Measurements from ENCODE around the gene AGO4.
"Not testable (repeated sequence)": the region's sequence is repeated elsewhere in the genome, so short reads cannot be mapped to it uniquely, and the experiment has no call there.

Gene AGO4

GRCh38 chr1:35790670-35791069 lies 17.1 kb upstream of the AGO4 start:
- Mint-ChIP-seq H3K9me3 (no peaks in the 10 kb centered on the region), H3K36me3 (ENCODE audit: insufficient read depth) (no peaks in the 10 kb centered on the region), H3K27me3 (no peaks in the 10 kb centered on the region), H3K4me1 (no peaks in the 10 kb centered on the region), H3K27ac (ENCODE audit: low read depth) (no peak overlapping the region), H3K4me3 (no peak overlapping the region)
- ATAC-seq (replicated peaks; ENCODE audit: extremely low read depth, poor library complexity, severe bottlenecking) (no peak), DNase-seq (ENCODE audit: low spot score in 2 of 2) (no peak)

GRCh38 chr1:35795295-35795694 lies 12.5 kb upstream of the AGO4 start:
- H3K4me3 Mint-ChIP-seq = no peak overlapping the region
- no peaks in the 10 kb centered on the region for H3K9me3 Mint-ChIP-seq
- no peak overlapping the region for H3K27ac Mint-ChIP-seq (ENCODE audit: low read depth)
- DNase-seq (ENCODE audit: low spot score in 2 of 2) (no peak), ATAC-seq (replicated peaks; ENCODE audit: extremely low read depth, poor library complexity, severe bottlenecking) (no peak)
- no peaks in the 10 kb centered on the region for H3K36me3 Mint-ChIP-seq (ENCODE audit: insufficient read depth)
- H3K27me3 Mint-ChIP-seq = no peaks in the 10 kb centered on the region
- no peaks in the 10 kb centered on the region for H3K4me1 Mint-ChIP-seq

GRCh38 chr1:35797380-35797779 lies 10.4 kb upstream of the AGO4 start:
- H3K36me3 Mint-ChIP-seq (ENCODE audit: insufficient read depth) = no peaks in the 10 kb centered on the region

GRCh38 chr1:35798019-35798418 lies 9.8 kb upstream of the AGO4 start:
- not testable (repeated sequence) for H3K27ac Mint-ChIP-seq (ENCODE audit: low read depth); H3K36me3 Mint-ChIP-seq (ENCODE audit: insufficient read depth); H3K4me1 Mint-ChIP-seq; ATAC-seq (replicated peaks; ENCODE audit: extremely low read depth, poor library complexity, severe bottlenecking); H3K4me3 Mint-ChIP-seq; H3K9me3 Mint-ChIP-seq; DNase-seq (ENCODE audit: low spot score in 2 of 2); H3K27me3 Mint-ChIP-seq

More at GRCh38 chr1:35797380-35797779, 10.4 kb upstream of the AGO4 start:
- Mint-ChIP-seq H3K27ac (ENCODE audit: low read depth) (no peak overlapping the region), H3K4me3 (no peak overlapping the region), H3K4me1 (no peaks in the 10 kb centered on the region), H3K9me3 (no peaks in the 10 kb centered on the region), H3K27me3 (no peaks in the 10 kb centered on the region)
- DNase-seq (ENCODE audit: low spot score in 2 of 2) (no peak), ATAC-seq (replicated peaks; ENCODE audit: extremely low read depth, poor library complexity, severe bottlenecking) (no peak)

GRCh38 chr1:35800167-35800887 lies 7.5 kb upstream of the AGO4 start:
- H3K27ac Mint-ChIP-seq (ENCODE audit: low read depth); H3K4me3 Mint-ChIP-seq; H3K4me1 Mint-ChIP-seq; H3K9me3 Mint-ChIP-seq; DNase-seq (ENCODE audit: low spot score in 2 of 2); H3K36me3 Mint-ChIP-seq (ENCODE audit: insufficient read depth); ATAC-seq (replicated peaks; ENCODE audit: extremely low read depth, poor library complexity, severe bottlenecking); H3K27me3 Mint-ChIP-seq: not testable (repeated sequence)

GRCh38 chr1:35808450-35809113 lies 766 bp downstream of the AGO4 start:
- H3K36me3 Mint-ChIP-seq (ENCODE audit: insufficient read depth) = peaks cover 9% of the 10 kb centered on the region
- peak overlapping the region; percentile 85 for H3K27ac Mint-ChIP-seq (ENCODE audit: low read depth)
- peaks cover 41% of the 10 kb centered on the region for H3K4me1 Mint-ChIP-seq
- H3K9me3 Mint-ChIP-seq = no peaks in the 10 kb centered on the region
- no peaks in the 10 kb centered on the region for H3K27me3 Mint-ChIP-seq
- ATAC-seq (replicated peaks; ENCODE audit: extremely low read depth, poor library complexity, severe bottlenecking) (peak; percentile 6), DNase-seq (ENCODE audit: low spot score in 2 of 2) (no peak)
- peak overlapping the region; percentile 86 for H3K4me3 Mint-ChIP-seq

- Mint-ChIP-seq H3K9me3 (no peaks in the 10 kb centered on the region), H3K4me3 (peak overlapping the region; percentile 86), H3K27me3 (no peaks in the 10 kb centered on the region), H3K4me1 (peaks cover 47% of the 10 kb centered on the region), H3K27ac (ENCODE audit: low read depth) (peak overlapping the region; percentile 85), H3K36me3 (ENCODE audit: insufficient read depth) (peaks cover 9% of the 10 kb centered on the region)
- ATAC-seq (replicated peaks; ENCODE audit: extremely low read depth, poor library complexity, severe bottlenecking) (no peak), DNase-seq (ENCODE audit: low spot score in 2 of 2) (no peak)
Measured at GRCh38 chr1:35809114-35810095, 1.6 kb downstream of the AGO4 start.

- DNase-seq (ENCODE audit: low spot score in 2 of 2) = no peak
- Mint-ChIP-seq H3K4me1 (peaks cover 45% of the 10 kb centered on the region), H3K4me3 (peak overlapping the region; percentile 86), H3K9me3 (no peaks in the 10 kb centered on the region), H3K27me3 (no peaks in the 10 kb centered on the region), H3K36me3 (ENCODE audit: insufficient read depth) (peaks cover 9% of the 10 kb centered on the region), H3K27ac (ENCODE audit: low read depth) (peak overlapping the region; percentile 85)
- ATAC-seq (replicated peaks; ENCODE audit: extremely low read depth, poor library complexity, severe bottlenecking) = no peak
Measured at GRCh38 chr1:35810096-35810881, 2.5 kb downstream of the AGO4 start.

GRCh38 chr1:35812754-35813153 lies 4.9 kb downstream of the AGO4 start:
- not testable (repeated sequence) for H3K36me3 Mint-ChIP-seq (ENCODE audit: insufficient read depth); H3K27me3 Mint-ChIP-seq; H3K9me3 Mint-ChIP-seq; H3K4me3 Mint-ChIP-seq; ATAC-seq (replicated peaks; ENCODE audit: extremely low read depth, poor library complexity, severe bottlenecking); DNase-seq (ENCODE audit: low spot score in 2 of 2); H3K27ac Mint-ChIP-seq (ENCODE audit: low read depth)
- peaks cover 44% of the 10 kb centered on the region for H3K4me1 Mint-ChIP-seq

GRCh38 chr1:35825255-35825654 lies 17.4 kb downstream of the AGO4 start:
- Mint-ChIP-seq H3K36me3 (ENCODE audit: insufficient read depth) (peaks cover 48% of the 10 kb centered on the region), H3K27ac (ENCODE audit: low read depth) (no peak overlapping the region), H3K4me1 (peaks cover under 1% of the 10 kb centered on the region), H3K4me3 (no peak overlapping the region), H3K9me3 (no peaks in the 10 kb centered on the region), H3K27me3 (no peaks in the 10 kb centered on the region)
- no peak for DNase-seq (ENCODE audit: low spot score in 2 of 2)
- ATAC-seq (replicated peaks; ENCODE audit: extremely low read depth, poor library complexity, severe bottlenecking) = no peak

GRCh38 chr1:35832276-35832905 lies 24.6 kb downstream of the AGO4 start:
- Mint-ChIP-seq H3K27ac (ENCODE audit: low read depth) (no peak overlapping the region), H3K36me3 (ENCODE audit: insufficient read depth) (peaks cover 62% of the 10 kb centered on the region), H3K4me1 (no peaks in the 10 kb centered on the region), H3K27me3 (no peaks in the 10 kb centered on the region), H3K4me3 (no peak overlapping the region), H3K9me3 (no peaks in the 10 kb centered on the region)
- ATAC-seq (replicated peaks; ENCODE audit: extremely low read depth, poor library complexity, severe bottlenecking) = no peak
- no peak for DNase-seq (ENCODE audit: low spot score in 2 of 2)

Data from central memory CD8-positive, alpha-beta T cell (primary cell).